ENCODE results near the gene TUBA4A. TPM values are rescaled to one million over a fixed set of nuclear protein-coding genes. Genes with fewer than 3 reads are reported as not detected.

Gene TUBA4A
- total and polyA plus RNA-seq, 12 donors: 13.4 to 741 (median 27.0) TPM

GRCh38 chr2:219206328-219207133 lies 47.2 kb downstream of the TUBA4A start, which contains the start of gene ZFAND2B:
Gene ZFAND2B (plus strand): TSS chr2:219206782. CDS start chr2:219206988, 206 bp downstream.
- Histone ChIP-seq H3K4me3 (peak within 1 kb of the TSS in 3 of 4 donors; percentile 55 to 90 (median 56)), H3K9me3 (replicated peaks in 1 of 3) (no peaks in the 10 kb centered on the region), H3K27ac (peak within 1 kb of the TSS; percentile 46 to 97 (median 95)), H3K27me3 (no peaks in the 10 kb centered on the region), H3K36me3 (replicated peaks in 1 of 2) (peaks cover 0 to 29% of the 10 kb centered on the region in 2 donors), H3K4me1 (replicated peaks in 1 of 2) (peaks cover 7 to 14% of the 10 kb centered on the region in 2 donors)
- intact Hi-C loops (cut with DNase I): no loop called here
- TF ChIP-seq POLR2A (IDR thresholded peaks at IDR 0.05) (peak; percentile 88 to 96), CTCF (IDR thresholded peaks at IDR 0.05) (peak in 4 of 6 experiments; percentile 18 to 50 (median 38))
- 0 to 3% (median 0%) methylated on average over 12 to 76 of the region's 76 CpGs for WGBS, 4 donors
- peak; percentile 92 to 96 (median 95) for DNase-seq

GRCh38 chr2:219205981-219206327 lies 47.8 kb downstream of the TUBA4A start:
- WGBS, 4 donors: 15 to 21% (median 20%) methylated on average over 7 of the region's 7 CpGs
- no peak for DNase-seq
- intact Hi-C loops (cut with DNase I): no loop called here
- TF ChIP-seq CTCF (IDR thresholded peaks at IDR 0.05): no peak
- TF ChIP-seq POLR2A (IDR thresholded peaks at IDR 0.05): no peak
- Histone ChIP-seq H3K36me3 (replicated peaks in 1 of 2) (peaks cover 0 to 28% of the 10 kb centered on the region in 2 donors), H3K27ac (peak overlapping the region; percentile 10 to 97 (median 95)), H3K9me3 (replicated peaks in 1 of 3) (no peaks in the 10 kb centered on the region), H3K4me3 (peak overlapping the region in 3 of 4 donors; percentile 55 to 90 (median 56)), H3K4me1 (replicated peaks in 1 of 2) (peaks cover 7 to 14% of the 10 kb centered on the region in 2 donors), H3K27me3 (no peaks in the 10 kb centered on the region)

GRCh38 chr2:219205165-219205538 lies 48.6 kb downstream of the TUBA4A start:
- DNase-seq: peak in 1 of 7 donors; percentile 7

More at GRCh38 chr2:219205165-219205538, 48.6 kb downstream of the TUBA4A start:
- H3K36me3 ChIP-seq (replicated peaks in 1 of 2): peaks cover 0 to 20% of the 10 kb centered on the region in 2 donors
- TF ChIP-seq CTCF (IDR thresholded peaks at IDR 0.05) (no peak), POLR2A (IDR thresholded peaks at IDR 0.05) (no peak)
- 82 to 89% (median 85%) methylated on average over 5 of the region's 5 CpGs for WGBS, 4 donors
- no peak overlapping the region for H3K4me3 ChIP-seq
- H3K27me3 ChIP-seq: no peaks in the 10 kb centered on the region
- no peak overlapping the region for H3K27ac ChIP-seq
- H3K9me3 ChIP-seq (replicated peaks in 1 of 3): no peaks in the 10 kb centered on the region
- intact Hi-C loops (cut with DNase I): no loop called here
- H3K4me1 ChIP-seq (replicated peaks in 1 of 2): peaks cover 7 to 14% of the 10 kb centered on the region in 2 donors
